Measurements from ENCODE around the gene MIER1. TPM values are rescaled to one million over a fixed set of nuclear protein-coding genes. Genes with fewer than 3 reads are reported as not detected.

Gene MIER1
- total and polyA plus RNA-seq, 9 of the 15 experiments (the other 6 are each of a cell fraction or from before 2014, with no cell fraction given): 13.9 to 34.8 (median 21.5) TPM

- TF ChIP-seq ZBTB40 (IDR thresholded peaks at IDR 0.05) (no peak), ZBTB40 (CRISPR knock-in tag; IDR thresholded peaks at IDR 0.05) (no peak), TCFL5 (CRISPR knock-in tag; conservative IDR thresholded peaks at IDR 0.05) (no peak), MIER1 (IDR thresholded peaks at IDR 0.05; ENCODE audit: low read depth) (no peak), TFE3 (CRISPR knock-in tag; IDR thresholded peaks at IDR 0.05) (no peak), USF2 (CRISPR knock-in tag; IDR thresholded peaks at IDR 0.05) (no peak), JUN (IDR thresholded peaks at IDR 0.05; ENCODE audit: borderline replicate concordance, low read depth, low read length) (0 out of 2 replicates have a peak, but pooled peaks have one; percentile 10), JUN (CRISPR knock-in tag; IDR thresholded peaks at IDR 0.05; ENCODE audit: borderline replicate concordance) (no peak), MBD2 (IDR thresholded peaks at IDR 0.05; ENCODE audit: borderline replicate concordance, low read depth) (peak; percentile 25; the same call in 1 of the 2 replicates), CTBP1 (IDR thresholded peaks at IDR 0.05; ENCODE audit: borderline replicate concordance) (peak; percentile 92), SMAD4 (CRISPR knock-in tag; conservative IDR thresholded peaks at IDR 0.05) (peak; percentile 94), SLC30A9 (CRISPR knock-in tag; IDR thresholded peaks at IDR 0.05) (no peak), ZNF644 (tag; IDR thresholded peaks at IDR 0.05; ENCODE audit: low read depth) (peak; percentile 99), NRF1 (conservative IDR thresholded peaks at IDR 0.05 in 1 of 2, IDR thresholded peaks at IDR 0.05 in 1 of 2) (peak; percentile 88 to 90), ZNF239 (CRISPR knock-in tag; IDR thresholded peaks at IDR 0.05) (no peak), CBFB (CRISPR knock-in tag; IDR thresholded peaks at IDR 0.05) (no peak)
These were observed 5.4 kb downstream of the MIER1 start (continued) for GRCh38 chr1:66929999-66930822.

All from K562 (cell line).